B cell (primary cell): ENCODE measurements around the gene ST8SIA5.

Source experiments
- EZH2 ChIP-seq: IDR thresholded peaks from 2 replicates; pipeline ENCODE4 v1.6.1; 2012; ENCODE audit warnings: borderline replicate concordance, low read depth, mild to moderate bottlenecking, moderate library complexity, low read length; ENCODE audit not compliant: insufficient read depth, poor library complexity, severe bottlenecking
- TF ChIP-seq, protein P1 (sequence below): fragments of 200-600 bp; IDR thresholded peaks from one replicate; pipeline ENCODE4 v1.8.0; 2022; ENCODE audit warnings: antibody characterized with exemption, mild to moderate bottlenecking

DNA sequence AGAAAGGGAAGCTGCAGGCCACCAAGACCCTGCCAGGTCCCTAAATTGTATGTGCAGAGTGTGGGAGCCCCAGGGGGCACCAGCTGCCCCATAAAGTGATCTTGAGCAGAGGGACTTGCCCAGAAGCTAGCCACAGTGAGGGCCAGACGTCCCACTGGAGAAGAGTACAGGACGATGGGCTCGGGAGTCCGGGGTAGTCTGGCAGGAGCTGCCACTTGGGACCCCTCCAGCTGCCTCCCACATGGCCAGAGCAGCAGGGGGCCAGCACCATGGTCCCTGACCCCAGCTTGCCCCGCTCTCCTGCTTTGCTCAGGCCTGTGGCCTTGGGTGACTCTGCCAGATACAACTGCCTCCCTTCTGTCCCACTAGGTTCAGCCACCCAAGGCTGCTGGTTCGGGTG lies 88.2 kb downstream of the ST8SIA5 start:
- TF ChIP-seq, protein P1, sequence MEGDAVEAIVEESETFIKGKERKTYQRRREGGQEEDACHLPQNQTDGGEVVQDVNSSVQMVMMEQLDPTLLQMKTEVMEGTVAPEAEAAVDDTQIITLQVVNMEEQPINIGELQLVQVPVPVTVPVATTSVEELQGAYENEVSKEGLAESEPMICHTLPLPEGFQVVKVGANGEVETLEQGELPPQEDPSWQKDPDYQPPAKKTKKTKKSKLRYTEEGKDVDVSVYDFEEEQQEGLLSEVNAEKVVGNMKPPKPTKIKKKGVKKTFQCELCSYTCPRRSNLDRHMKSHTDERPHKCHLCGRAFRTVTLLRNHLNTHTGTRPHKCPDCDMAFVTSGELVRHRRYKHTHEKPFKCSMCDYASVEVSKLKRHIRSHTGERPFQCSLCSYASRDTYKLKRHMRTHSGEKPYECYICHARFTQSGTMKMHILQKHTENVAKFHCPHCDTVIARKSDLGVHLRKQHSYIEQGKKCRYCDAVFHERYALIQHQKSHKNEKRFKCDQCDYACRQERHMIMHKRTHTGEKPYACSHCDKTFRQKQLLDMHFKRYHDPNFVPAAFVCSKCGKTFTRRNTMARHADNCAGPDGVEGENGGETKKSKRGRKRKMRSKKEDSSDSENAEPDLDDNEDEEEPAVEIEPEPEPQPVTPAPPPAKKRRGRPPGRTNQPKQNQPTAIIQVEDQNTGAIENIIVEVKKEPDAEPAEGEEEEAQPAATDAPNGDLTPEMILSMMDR, result no peak
- no peak for TF ChIP-seq EZH2
